Measurements from ENCODE around the gene ETV3L.

DNA sequence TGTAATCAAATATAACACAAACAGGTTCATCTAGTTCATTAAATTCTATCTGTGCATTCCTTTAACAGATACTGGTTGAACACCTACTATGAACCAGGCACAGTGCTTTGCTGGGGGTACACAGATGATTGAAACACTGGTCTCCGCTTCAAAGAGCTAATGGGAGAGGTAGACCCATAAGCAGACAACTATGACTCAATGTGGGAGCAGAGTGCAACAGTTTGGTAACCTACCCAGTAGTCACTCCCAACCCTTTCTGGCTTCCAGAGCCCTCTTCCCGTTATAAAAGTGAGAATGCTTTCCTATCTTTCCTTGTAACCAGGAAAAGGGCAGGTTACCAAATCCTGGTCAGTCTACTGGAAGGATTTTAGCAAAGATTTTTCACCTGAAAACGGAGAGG lies 46.6 kb upstream of the ETV3L start:
- TF ChIP-seq, protein P1, sequence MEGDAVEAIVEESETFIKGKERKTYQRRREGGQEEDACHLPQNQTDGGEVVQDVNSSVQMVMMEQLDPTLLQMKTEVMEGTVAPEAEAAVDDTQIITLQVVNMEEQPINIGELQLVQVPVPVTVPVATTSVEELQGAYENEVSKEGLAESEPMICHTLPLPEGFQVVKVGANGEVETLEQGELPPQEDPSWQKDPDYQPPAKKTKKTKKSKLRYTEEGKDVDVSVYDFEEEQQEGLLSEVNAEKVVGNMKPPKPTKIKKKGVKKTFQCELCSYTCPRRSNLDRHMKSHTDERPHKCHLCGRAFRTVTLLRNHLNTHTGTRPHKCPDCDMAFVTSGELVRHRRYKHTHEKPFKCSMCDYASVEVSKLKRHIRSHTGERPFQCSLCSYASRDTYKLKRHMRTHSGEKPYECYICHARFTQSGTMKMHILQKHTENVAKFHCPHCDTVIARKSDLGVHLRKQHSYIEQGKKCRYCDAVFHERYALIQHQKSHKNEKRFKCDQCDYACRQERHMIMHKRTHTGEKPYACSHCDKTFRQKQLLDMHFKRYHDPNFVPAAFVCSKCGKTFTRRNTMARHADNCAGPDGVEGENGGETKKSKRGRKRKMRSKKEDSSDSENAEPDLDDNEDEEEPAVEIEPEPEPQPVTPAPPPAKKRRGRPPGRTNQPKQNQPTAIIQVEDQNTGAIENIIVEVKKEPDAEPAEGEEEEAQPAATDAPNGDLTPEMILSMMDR (IDR thresholded peaks at IDR 0.05 in 4 of 5, conservative IDR thresholded peaks at IDR 0.05 in 1 of 5) = no peak
- no peak for TF ChIP-seq POLR2A (IDR thresholded peaks at IDR 0.05)

Measured in gastrocnemius medialis (tissue), 4 donors.